Dendritic cell treated with granulocyte-macrophage colony-stimulating factor and Interleukin-4, amounts not matched to agents 40 ng/mL and 50 ng/mL, for 4 days (primary cell): ENCODE measurements around the gene CDH20.

ENCODE experiments used
- H3K27ac Mint-ChIP-seq: one replicate; pipeline ENCODE4 v1.8.0; 2022; ENCODE audit warnings: mild to moderate bottlenecking, mixed read lengths
- H3K27me3 Mint-ChIP-seq: one replicate; pipeline ENCODE4 v1.8.0; 2022; ENCODE audit warnings: mild to moderate bottlenecking, mixed read lengths
- H3K36me3 Mint-ChIP-seq: one replicate; pipeline ENCODE4 v1.8.0; 2022; ENCODE audit warnings: low read depth, mixed read lengths
- H3K4me1 Mint-ChIP-seq: one replicate; pipeline ENCODE4 v1.8.0; 2022; ENCODE audit warnings: low read depth, mixed read lengths
- H3K4me3 Mint-ChIP-seq: one replicate; pipeline ENCODE4 v1.8.0; 2022; ENCODE audit warnings: mild to moderate bottlenecking, moderate library complexity, mixed read lengths
- H3K9me3 Mint-ChIP-seq: one replicate; pipeline ENCODE4 v1.8.0; 2022; ENCODE audit warnings: mixed read lengths
- intact Hi-C: fragments of 100-400 bp; cut with micrococcal nuclease; formaldehyde crosslinking; loops from one replicate; pipeline ENCODE4 v1.15.0; 2022

Gene CDH20

DNA sequence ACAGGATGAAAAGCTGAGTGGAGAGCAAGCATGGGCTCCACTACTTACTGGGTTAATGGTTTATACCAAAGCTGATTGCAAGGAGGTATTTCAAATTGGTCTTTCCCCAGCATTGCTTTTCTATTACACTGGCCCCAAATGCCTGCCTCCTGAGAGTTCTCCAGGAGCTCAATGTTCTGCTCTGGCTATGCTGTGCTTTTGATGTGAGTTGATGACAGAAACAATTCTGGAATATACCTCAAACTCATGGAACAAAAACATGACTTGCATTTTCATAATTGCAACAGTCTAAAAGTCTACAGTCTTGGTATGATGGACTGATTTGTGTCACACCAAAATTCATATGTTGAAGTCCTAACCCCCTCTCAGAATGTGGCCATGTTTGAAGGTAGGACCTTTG, 258.0 kb downstream of the CDH20 start:
- Mint-ChIP-seq H3K27me3 (peaks cover 12% of the 10 kb centered on the region), H3K27ac (no peak overlapping the region), H3K9me3 (peaks cover 9% of the 10 kb centered on the region), H3K4me1 (peaks cover 36% of the 10 kb centered on the region), H3K36me3 (no peaks in the 10 kb centered on the region), H3K4me3 (no peak overlapping the region)
- intact Hi-C loops: no loop called here

DNA sequence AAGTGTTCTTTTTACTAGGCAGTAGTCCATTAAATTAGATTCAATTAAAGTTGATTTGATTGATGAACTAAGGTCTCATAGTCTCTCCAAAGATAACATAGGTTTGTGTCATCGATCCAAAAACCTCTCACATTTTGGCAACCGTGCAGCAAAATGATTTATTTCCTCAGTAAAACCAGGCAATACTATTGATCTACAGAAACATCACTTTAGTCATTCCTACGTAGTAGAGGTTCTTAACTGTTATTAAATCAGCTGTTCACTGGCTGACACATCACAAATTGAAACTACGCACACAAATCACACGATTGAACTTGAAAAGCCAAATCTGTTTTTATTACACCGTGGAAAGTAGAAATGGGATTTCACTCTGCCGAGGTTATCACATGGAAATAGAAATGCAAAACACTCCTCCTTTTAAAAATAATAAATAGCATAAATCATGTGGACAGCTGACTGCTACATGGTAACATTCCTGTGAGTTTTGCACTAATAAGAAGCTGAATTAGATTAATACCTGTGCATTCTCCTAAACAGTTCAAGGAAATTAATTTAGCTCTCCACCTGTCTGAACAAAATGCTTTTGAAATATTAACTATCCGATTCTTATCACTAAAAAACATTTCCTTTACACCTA, 262.5 kb downstream of the CDH20 start:
- Mint-ChIP-seq H3K4me1 (peaks cover 13% of the 10 kb centered on the region), H3K4me3 (no peak overlapping the region), H3K27ac (no peak overlapping the region), H3K27me3 (peaks cover 28% of the 10 kb centered on the region), H3K36me3 (no peaks in the 10 kb centered on the region), H3K9me3 (peaks cover 9% of the 10 kb centered on the region)
- intact Hi-C loops: no loop called here

DNA sequence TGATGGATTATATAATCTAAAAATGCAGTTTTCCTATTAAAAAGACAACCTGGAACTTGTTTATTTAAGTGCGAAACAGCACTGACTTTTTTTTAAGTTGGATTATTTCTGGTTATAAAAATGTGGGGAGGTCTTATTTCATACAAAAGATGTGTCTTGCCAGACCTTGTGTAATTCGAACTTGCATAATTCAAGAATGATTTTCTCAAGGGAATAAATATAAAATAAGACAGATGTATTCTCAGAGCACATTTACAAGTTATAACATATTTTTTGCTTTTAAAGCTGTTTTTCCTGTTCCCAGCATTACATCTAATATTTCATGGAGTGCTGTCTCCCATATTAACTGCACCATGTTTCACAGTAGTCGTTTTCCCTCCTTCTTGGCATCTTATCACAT, 263.1 kb downstream of the CDH20 start:
- peaks cover 29% of the 10 kb centered on the region for H3K27me3 Mint-ChIP-seq
- peaks cover 9% of the 10 kb centered on the region for H3K9me3 Mint-ChIP-seq
- intact Hi-C loops: no loop called here
- no peak overlapping the region for H3K4me3 Mint-ChIP-seq
- H3K27ac Mint-ChIP-seq: no peak overlapping the region
- H3K4me1 Mint-ChIP-seq: peaks cover 13% of the 10 kb centered on the region
- H3K36me3 Mint-ChIP-seq: no peaks in the 10 kb centered on the region

DNA sequence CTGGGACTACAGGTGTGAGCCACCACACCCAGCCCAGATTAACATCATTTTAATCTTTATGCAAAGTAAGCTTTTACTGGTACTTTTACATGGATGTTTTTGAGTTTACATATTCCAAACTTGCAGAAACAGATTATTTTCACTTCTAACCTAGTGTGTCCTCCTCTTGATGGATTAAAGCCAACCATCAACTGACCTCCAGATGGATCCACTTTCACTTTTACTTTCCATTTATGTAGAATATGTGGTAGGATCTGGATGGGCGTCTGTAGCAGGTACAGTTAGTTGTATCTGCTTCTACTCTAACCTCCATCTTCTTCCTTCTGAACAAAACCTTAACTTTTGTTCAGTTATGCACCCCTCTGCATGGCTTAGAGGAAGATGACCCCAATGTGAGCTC, 264.1 kb downstream of the CDH20 start:
- H3K4me3 Mint-ChIP-seq: no peak overlapping the region
- no peak overlapping the region for H3K27ac Mint-ChIP-seq
- H3K36me3 Mint-ChIP-seq: no peaks in the 10 kb centered on the region
- intact Hi-C loops: no loop called here
- peaks cover 13% of the 10 kb centered on the region for H3K4me1 Mint-ChIP-seq
- H3K27me3 Mint-ChIP-seq: peaks cover 32% of the 10 kb centered on the region
- peaks cover 9% of the 10 kb centered on the region for H3K9me3 Mint-ChIP-seq

DNA sequence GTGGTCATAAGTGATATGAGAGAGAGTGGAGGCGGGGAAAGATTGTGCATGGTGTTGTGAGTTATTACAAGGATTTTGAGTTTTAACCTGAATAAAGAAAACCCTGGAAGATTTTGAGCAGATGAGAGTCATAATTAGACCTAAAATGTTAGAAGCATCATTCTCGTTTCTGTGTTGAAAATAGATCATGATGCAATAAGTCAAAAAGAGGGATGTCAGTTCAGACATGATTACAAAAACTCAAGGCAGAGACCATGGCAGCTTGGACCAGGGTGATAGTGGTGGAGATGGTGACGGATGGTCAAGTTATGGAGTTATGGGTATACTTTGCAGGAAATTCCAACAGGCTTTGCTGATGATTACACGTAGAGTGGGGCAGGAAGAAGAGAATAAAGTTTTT, 267.2 kb downstream of the CDH20 start:
- H3K4me1 Mint-ChIP-seq: no peaks in the 10 kb centered on the region
- H3K27me3 Mint-ChIP-seq: peaks cover 36% of the 10 kb centered on the region
- H3K36me3 Mint-ChIP-seq: no peaks in the 10 kb centered on the region
- intact Hi-C loops: no loop called here
- H3K4me3 Mint-ChIP-seq: no peak overlapping the region
- H3K9me3 Mint-ChIP-seq: no peaks in the 10 kb centered on the region
- no peak overlapping the region for H3K27ac Mint-ChIP-seq

DNA sequence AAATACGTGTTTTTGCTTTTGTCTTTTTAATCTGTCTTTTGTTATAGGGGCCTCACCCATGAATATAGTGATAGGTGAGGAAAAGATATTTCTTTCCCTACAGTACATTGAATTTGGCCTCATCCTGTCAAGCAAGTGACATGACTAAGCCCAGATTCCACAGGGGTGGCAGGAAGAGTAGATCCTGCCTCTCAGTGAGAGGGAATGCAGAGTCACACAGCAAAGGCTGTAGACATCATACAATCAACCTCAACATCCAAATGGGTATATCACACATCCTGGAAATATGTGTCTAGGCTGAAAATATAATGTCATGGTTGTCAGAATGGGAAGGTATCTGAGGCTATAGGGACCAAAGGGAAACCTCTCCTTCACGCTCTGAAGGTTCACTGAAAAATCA, 269.6 kb downstream of the CDH20 start:
- peaks cover 10% of the 10 kb centered on the region for H3K4me1 Mint-ChIP-seq
- no peak overlapping the region for H3K27ac Mint-ChIP-seq
- peaks cover 39% of the 10 kb centered on the region for H3K27me3 Mint-ChIP-seq
- H3K9me3 Mint-ChIP-seq: no peaks in the 10 kb centered on the region
- no peaks in the 10 kb centered on the region for H3K36me3 Mint-ChIP-seq
- no peak overlapping the region for H3K4me3 Mint-ChIP-seq
- intact Hi-C loops: no loop called here
